ENCODE results near the gene DAPK1.
"Not testable (repeated sequence)": the region's sequence is repeated elsewhere in the genome, so short reads cannot be mapped to it uniquely, and the experiment has no call there.

DAPK1 gene

DNA sequence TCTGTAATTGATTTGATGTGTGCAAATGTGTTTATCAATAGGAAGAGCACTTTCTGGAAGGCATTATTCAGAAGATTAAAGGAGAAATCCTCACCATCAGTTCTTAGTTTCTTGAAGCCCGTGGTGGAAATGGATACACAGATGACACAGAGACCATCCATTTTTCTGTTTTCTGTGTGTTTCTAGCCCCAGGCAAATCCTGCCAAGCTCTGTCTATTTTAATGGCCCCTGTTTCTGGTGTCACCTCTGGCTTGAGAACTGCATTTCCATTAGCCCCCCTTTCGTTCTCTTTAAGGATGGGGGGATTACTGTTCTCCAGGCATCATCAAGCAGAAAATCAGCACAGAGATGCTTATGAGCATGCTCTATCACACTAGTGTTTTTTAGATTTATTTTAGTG is 37.3 kb downstream of the DAPK1 start:
- DNase-seq: no peak
- in situ Hi-C loops (cut with MboI; ENCODE audit: low pct_unique_long_range_greater_than_20kb, low sequenced_read_pairs): no loop called here

DNA sequence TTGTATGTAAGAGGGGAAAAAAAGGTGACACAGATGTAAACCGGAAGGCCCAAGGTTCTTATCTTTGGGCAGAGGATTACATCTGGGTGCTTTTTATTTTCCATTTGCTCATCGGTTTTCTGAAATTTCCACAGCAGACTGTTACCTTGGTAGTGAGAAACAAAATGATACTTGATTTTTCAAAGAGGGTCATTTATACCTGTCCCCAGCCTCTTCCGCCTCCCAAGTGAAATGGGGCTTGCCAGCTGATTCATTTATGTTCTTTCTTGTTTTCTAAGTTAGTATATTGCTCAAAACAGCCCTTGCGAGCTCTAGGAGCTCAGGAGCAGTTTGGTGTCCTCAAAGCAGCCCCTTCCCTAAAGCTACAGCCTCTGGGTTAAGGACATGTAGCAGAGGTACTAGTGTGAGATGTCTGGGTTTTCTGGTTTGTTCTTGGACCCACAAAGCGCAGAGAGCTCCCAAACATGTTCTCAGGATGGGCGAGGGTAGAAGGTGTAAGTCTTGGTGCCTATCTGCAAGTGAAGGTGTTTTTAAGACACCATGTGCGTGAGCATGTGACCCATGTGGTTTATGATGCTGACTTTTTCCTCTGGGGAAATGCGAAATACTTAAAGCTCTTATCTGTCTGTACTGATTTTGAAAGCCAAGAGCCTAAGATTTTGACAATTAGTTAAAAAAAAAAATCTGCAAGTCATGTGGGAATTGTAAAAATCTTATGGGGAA is 38.3 kb downstream of the DAPK1 start:
- no peak for DNase-seq

DNA sequence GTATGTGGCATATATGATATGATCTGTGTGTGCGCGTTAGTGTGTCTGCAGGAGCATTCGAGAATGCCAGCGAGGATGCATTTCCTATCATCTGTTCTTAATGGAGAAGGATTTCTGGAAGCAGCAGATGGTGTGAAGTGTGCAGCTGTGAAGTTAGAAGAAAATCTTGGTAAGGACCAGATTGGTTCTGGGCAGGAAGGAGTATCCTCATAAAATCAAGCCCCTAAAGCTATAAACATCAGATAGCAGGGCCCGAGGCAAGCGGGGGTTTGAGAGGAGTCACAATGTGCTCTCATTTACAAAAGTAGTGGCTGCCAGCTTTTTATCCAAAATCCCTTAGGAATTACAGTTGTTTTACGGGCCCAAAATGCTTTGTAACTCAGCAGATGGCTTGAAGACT is 40.0 kb downstream of the DAPK1 start:
- no peak for DNase-seq
- in situ Hi-C loops (cut with MboI; ENCODE audit: low pct_unique_long_range_greater_than_20kb, low sequenced_read_pairs): no loop called here

More for the DNA sequence above, 38.3 kb downstream of the DAPK1 start:
- in situ Hi-C loops (cut with MboI; ENCODE audit: low pct_unique_long_range_greater_than_20kb, low sequenced_read_pairs): no loop called here

DNA sequence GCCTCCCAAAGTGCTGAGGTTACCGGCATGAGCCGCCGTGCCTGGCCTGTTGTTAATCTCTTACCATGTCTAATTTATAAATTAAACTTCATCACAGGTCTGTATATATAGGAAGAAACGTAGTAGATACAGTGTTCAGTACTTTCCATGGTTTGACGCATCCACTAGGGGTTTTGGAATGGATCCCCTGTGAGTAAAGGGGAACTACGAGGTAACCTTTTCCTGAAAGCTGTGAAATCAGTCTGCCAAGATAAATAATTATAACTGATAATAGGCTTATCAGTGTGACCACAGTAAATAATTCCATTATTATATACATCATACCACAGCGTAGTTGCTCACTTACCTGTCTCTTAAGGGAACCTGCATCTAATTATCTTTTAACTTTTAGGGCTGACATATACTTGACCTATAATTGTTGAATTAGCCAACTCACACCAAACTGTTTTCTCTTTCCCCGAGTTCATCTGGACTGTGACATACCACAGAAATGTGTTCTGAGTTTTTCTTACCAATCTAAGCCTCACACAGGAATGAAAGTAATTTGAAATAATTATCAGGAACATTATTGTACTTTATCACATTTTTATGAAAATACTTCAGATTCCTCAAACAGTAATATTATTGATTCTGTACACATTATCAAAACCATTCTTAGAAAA is 42.9 kb downstream of the DAPK1 start:
- no peak for DNase-seq
- in situ Hi-C loops (cut with MboI; ENCODE audit: low pct_unique_long_range_greater_than_20kb, low sequenced_read_pairs): no loop called here

DNA sequence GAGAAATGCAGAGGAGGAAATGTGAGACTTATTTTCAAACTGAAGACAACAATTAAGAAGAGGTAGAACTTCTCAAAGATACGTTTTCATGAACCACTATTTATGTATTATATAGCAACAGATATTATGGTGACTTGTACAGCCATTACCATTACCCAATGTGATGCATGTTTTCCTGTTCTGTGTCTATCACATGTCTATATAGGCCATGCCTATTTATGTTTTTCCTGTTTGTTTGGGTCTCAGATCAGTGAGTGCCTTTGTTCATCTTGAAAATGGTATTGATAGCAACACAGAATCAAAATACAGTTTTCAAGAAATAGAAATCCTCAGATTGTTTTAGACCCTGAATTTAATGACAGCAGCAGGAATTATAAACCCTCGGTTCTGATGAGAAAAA is 44.0 kb downstream of the DAPK1 start:
- in situ Hi-C loops (cut with MboI; ENCODE audit: low pct_unique_long_range_greater_than_20kb, low sequenced_read_pairs): no loop called here
- no peak for DNase-seq

DNA sequence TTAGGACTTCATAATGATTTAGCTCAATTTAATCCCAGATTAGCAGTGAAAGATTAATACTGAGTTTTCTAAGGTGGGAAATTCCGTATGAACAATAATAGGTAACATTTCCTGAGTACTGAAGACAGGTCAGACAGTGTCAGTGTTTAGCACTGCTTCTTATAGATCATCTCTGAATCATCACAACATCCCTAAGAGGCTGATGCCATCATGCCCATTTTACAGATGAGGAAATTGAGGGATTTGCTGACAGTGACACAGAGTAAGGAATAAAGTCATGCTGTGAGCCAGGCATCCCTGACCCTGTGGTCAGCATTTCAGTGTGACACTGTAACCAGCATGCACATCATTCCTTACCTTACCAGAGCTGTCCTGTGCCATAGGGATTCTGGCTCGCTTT is 44.5 kb downstream of the DAPK1 start:
- in situ Hi-C loops (cut with MboI; ENCODE audit: low pct_unique_long_range_greater_than_20kb, low sequenced_read_pairs): no loop called here
- DNase-seq: no peak

DNA sequence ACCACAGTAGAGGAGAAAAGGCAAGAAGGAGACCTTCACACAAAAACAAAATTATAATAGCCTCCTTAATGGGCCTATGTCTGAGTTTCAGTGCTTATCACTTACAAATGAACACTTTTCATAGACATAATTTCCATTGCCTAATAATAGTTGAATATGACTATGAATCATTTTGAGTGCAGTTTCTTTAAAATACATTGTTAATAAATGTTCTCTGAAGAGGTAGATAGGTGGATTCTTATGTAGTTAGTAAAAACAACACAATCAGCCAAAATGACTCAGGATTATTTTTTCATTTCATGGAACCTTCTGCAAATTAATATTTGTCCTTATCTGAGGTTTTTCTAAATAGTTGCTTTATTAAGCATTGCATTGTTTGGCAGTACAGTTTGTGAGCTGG is 45.6 kb downstream of the DAPK1 start:
- no peak for DNase-seq
- in situ Hi-C loops (cut with MboI; ENCODE audit: low pct_unique_long_range_greater_than_20kb, low sequenced_read_pairs): no loop called here

DNA sequence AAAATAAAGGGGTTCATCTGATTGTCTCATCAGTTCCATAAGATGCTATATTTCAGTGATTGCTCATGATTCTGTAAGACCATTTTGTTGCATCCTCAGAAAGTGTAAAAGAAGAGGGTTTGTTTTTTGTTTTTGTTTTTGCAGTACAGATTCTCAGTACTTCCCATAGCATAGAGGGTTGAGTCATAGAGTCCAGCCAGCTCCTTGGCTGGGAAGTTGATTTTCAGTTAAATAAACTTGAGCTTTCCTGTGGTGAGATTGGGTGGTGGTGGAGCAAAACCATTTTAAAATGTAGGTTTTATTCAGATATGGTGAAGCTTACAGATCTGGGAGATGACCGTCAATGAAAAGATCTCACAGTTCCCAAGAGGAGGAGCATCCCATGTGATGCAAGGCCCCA is 48.2 kb downstream of the DAPK1 start:
- no peak for DNase-seq

DNA sequence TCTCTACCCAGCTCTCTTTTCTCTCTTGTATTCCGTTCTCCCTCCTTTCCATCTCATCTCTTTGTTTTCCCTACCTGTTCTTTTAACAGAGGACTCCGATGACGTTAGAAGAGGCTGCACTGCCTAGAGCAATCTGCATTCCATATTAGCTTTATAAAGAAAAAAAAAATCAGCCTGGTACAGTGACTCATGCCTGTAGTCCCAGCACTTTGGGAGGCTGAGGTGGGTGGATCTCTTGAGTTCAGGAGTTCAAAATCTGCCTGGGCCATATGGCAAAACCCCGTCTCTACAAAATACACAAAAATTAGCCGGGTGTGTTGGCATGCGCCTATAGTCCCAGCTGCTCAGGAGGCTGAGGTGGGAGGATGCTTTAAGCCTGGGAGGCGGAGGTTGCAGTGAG is 49.0 kb downstream of the DAPK1 start:
- in situ Hi-C loops (cut with MboI; ENCODE audit: low pct_unique_long_range_greater_than_20kb, low sequenced_read_pairs): no loop called here
- DNase-seq: no peak

More for the DNA sequence above, 48.2 kb downstream of the DAPK1 start:
- in situ Hi-C loops (cut with MboI; ENCODE audit: low pct_unique_long_range_greater_than_20kb, low sequenced_read_pairs): no loop called here

DNA sequence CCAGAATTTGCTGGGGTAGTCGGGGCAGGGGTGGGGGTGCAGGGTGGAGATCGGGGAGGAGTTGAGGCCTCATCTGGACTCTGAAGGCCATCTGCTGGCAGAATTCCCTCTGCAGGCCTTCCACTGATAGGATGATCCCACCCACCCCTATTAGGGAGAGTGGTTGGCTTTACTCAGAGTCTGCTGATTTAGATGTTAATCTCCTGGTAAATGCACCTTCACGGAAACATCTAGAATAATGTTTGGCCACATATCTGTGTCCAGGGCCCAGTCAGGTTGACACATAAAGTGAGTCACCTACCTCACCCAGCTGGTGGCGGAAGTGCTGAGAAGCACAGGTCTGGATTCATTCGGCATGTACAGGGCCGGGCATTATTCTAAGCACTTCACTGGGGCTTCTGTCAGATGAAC is 50.0 kb downstream of the DAPK1 start:
- in situ Hi-C loops (cut with MboI; ENCODE audit: low pct_unique_long_range_greater_than_20kb, low sequenced_read_pairs): no loop called here
- no peak for DNase-seq

DNA sequence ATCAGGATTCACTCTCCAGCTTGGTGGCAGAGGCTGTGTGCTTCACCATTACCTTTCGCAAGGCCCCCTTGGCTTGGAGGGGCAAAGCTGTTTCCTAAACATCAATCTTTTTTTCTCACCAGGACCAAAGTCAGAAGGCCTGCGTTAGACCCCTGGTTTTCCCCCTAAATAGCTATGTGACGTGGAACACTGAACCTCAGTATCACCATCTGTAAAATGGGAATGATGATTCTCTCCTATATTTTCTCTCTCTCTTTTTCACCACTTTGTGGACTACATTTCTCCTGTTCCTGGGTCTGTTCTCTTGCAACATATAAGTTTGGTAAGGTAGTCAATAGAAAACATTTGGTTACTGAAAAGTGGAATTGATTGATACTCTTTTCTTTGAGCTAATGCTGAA is 50.5 kb downstream of the DAPK1 start:
- in situ Hi-C loops (cut with MboI; ENCODE audit: low pct_unique_long_range_greater_than_20kb, low sequenced_read_pairs): no loop called here
- DNase-seq: no peak

DNA sequence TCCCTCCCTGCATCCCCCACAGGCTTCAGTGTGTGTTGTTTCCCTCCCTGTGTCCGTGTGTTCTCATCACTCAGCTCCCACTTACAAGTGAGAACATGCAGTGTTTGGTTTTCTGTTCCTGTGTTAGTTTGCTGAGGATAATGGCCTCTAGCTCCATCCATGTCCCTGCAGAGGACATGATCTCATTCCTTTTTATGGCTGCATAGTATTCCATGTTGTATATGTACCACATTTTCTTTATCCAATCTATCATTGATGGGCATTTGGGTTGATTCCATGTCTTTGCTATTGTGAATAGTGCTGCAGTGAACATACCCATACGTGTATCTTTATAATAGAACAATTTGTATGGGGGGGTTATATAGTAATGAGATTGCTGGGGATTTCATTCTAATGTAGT is 51.4 kb downstream of the DAPK1 start:
- in situ Hi-C loops (cut with MboI; ENCODE audit: low pct_unique_long_range_greater_than_20kb, low sequenced_read_pairs); DNase-seq: not testable (repeated sequence)

DNA sequence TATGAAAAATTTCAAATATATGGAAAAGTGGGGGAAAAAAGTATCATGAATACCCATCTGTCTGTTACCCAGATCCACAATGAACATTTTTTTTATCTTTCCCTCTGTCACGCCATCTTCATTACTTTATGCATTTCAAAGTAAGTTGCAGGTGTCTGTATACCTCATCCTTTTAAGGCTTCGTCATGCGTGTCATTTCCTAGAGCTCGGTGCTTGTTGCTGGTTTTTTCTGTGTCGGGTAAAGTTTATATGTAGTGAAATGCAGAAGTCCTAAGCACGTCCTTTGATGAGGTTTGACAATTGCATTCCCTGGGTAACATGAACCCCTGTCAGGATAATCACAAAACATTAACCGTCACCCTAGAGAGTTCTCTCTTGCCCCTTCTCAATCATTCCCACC is 52.1 kb downstream of the DAPK1 start:
- in situ Hi-C loops (cut with MboI; ENCODE audit: low pct_unique_long_range_greater_than_20kb, low sequenced_read_pairs): no loop called here
- no peak for DNase-seq

DNA sequence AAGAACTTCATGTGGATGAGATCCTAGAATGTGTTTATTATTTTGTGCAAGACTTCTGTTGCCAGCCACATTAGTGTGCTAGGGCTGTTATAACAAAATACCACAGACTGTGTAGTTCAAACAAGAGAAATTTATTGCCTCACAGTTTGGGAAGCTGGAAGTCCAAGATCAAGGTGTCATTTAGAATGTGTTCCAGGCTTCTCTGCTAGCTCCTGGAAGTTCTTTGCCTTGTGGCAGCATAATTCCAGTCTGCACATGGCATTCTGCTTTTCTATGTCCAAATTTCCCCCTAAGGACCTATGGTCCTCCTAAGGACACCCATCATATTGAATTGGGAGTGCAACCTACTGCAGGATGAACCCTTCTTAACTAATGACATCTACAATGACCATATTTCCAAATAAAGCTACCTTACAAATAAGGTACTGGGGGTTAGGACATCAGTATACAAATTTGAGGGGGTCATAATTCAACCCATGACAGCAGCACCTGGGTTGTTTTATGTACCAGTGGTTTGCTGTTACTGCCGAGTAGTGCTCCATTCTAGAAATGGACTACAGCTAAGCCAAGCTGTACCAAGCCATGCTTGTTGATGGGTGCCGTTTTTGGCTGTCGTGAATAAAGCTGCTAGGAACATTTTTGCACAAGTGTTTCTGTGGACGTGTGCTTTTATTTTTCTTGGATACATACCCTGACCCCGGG is 52.7 kb downstream of the DAPK1 start:
- DNase-seq: no peak
- in situ Hi-C loops (cut with MboI; ENCODE audit: low pct_unique_long_range_greater_than_20kb, low sequenced_read_pairs): no loop called here

DNA sequence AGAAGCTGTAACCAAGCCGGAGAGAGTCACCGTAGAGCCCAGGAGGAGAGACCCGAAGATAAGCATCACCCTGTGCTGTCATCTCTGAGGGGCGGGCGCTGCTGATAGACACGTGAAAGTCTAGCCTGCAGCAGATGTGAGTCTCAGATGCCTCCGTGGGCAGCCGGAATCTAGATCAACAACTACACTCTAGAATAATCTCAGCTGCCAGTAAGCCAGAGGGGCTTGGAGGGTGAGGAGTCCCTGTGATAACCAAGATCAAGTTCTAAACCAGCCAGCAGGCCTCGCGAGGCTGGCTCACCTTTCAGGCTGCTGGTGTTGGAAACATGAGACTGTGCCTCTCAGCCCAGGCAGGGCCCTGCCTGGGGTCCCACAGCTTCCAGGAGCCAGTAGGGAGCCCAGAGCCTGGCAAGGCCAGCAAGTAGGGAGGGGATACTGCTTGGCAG is 54.1 kb downstream of the DAPK1 start:
- DNase-seq: no peak
- in situ Hi-C loops (cut with MboI; ENCODE audit: low pct_unique_long_range_greater_than_20kb, low sequenced_read_pairs): no loop called here

DNA sequence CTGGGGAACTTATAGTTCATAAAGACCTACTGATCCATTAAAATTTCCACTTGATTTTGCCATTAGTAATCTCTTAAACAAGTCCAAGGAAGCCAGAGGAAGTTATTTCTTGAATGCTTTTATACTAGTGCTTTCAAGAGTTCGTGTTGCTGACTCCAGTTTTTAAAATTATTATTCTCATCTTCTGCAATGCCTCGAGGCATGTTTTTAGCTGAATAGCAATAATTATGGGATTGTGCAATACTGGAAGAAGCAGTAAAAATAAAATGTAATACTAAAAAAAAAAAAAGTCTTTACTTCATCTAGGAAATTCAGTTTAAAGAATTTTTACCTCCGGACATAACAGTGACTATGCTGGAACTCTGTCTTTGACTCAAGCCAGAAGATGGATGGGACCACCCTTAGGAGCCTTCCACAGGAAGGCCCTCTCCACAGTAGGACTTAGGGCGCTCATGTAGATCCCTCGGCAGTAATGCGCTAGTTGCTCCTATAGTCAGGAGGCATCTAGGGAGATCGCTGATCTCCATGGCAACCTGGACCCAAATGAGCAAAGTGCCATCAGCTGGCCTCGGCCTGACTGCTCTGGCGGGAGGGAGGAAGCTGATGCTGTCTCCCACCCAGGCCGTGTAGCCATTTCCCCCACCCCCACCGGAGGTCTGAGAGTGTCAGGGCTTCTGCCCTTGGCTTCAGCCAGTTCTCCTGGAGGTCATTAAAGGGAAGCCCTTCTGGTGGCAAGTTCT is 56.7 kb downstream of the DAPK1 start:
- in situ Hi-C loops (cut with MboI; ENCODE audit: low pct_unique_long_range_greater_than_20kb, low sequenced_read_pairs): no loop called here
- DNase-seq: peak; percentile 24

DNA sequence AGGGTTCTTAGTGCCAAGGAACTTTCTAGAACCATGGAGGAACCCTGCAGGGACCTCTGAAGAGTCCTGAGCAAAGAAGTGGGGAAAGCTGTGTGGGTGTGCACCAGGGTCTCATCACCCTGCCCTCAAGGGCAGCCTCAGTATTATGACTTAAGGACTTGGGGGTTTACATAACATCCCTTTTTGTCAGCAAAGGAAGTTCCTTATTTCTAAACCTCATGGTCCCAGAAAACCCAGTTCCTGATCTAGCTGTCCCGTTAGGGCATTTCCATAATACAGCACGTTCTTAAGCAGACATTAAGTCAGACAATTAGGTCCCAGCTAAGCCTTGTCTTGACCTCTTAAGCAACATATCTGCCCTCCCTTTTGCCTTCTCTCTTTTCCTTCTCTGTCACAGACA is 57.3 kb downstream of the DAPK1 start:
- in situ Hi-C loops (cut with MboI; ENCODE audit: low pct_unique_long_range_greater_than_20kb, low sequenced_read_pairs): no loop called here
- peak; percentile 54 for DNase-seq

DNA sequence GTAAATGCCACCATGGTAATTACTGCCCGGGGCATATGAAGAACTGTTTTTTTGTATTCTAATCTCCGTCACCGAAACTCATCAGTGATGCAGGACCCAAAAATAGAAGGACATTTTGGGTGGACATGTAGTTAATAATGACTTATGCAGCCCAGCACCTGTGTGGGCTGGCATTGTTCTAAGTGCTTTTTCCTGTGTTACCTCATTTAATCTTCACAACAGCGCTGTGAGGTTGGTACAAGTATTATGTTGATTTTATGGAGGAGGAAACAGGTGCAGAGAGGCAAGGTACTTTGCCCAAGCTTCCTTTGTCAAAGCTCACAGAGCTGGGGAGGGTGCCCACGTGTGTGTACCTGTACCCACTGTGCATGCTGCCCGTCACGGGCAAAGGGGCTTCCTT is 58.4 kb downstream of the DAPK1 start:
- in situ Hi-C loops (cut with MboI; ENCODE audit: low pct_unique_long_range_greater_than_20kb, low sequenced_read_pairs): no loop called here
- no peak for DNase-seq

DNA sequence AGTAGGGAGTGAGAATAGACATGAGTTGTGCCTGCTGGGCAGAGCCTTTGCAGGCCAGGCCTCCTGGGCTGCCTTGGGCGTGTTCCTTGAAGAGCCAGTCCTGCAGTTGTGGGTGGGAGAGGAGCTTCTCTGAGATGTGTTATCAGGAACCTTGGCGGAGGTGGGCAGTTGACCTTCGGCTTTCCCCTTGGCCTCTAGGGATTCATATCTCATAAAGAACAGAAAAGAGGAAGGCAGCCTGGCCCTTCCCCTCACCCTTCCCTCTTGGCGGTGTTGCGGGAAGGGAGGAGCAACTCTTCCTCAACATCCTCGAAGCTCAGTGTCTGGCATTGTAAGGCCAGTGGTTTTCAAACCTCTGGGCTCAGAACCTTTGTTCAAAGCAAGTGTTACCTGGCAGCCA is 59.2 kb downstream of the DAPK1 start:
- peak; percentile 76 for DNase-seq
- in situ Hi-C loops (cut with MboI; ENCODE audit: low pct_unique_long_range_greater_than_20kb, low sequenced_read_pairs): no loop called here

DNA sequence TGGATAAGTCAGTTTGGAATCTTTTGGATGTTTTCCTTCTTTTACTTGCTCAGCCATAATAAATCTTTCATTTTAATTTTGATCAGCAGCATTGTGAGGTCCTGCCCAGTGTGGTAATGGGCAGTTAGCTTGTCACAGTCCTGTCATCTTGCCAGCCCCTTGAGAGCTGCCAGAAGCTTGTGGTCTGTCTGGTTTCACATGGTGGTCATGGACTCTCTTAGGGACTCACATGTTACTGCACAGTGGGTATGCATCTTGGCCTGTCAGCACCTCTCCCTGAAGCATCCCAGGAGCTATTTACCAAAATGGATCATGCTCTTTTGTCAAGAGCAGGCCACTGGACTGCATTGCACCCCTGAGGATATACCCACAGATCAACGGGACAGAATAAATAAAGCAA is 60.3 kb downstream of the DAPK1 start:
- DNase-seq: no peak
- in situ Hi-C loops (cut with MboI; ENCODE audit: low pct_unique_long_range_greater_than_20kb, low sequenced_read_pairs): no loop called here
